Measurements from ENCODE around the gene DDX19B.
"Not testable (repeated sequence)": the region's sequence is repeated elsewhere in the genome, so short reads cannot be mapped to it uniquely, and the experiment has no call there.

The DDX19B gene

DNA sequence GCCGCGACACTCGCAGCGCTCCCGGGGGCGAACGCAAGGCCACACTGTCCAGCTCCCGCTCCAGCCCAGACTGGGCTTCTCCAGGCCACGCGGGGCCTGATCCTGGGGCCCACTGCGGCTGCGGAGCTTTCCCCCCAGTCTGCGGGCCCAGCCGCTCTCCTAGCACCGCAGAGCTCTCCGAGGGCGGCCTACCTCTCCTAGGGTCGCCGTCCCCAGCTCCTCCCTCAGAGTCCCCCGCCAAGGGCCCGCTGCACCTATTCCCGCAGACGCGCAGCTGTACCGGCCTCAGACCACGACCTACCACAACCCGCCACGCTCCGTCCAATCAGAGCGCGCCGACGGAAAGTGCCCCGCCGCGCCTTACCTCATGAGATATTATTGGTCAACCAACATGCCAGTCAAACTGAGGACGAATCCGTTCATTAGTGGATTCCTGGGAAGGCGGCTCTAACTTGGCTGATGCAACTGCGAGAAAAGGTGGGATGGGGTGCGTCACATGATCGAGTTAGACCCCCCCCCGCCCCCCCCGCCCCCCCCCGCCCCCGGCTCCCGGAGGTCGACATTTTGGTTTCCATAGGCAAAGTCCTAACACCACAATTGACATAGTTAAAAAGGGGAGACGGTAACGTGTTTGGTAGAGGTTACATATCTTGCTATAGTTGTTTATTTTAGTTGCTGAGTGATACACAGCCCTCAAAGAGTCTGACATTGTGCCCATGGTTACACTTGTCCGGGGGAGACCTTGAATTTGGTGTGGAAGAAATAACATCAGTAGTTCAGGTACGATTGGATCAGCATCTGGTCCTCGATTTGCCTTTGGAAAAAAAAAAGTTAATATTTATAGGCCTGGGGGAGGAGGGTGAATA, 9.5 kb upstream of the DDX19B start, which contains the start of gene AARS1:
Gene AARS1, minus strand, starts transcription at position 278 of the 866 bp plus-strand sequence. CDS start 6,743 bp downstream, outside the sequence.
- DNase-seq: peak; percentile 98

DNA sequence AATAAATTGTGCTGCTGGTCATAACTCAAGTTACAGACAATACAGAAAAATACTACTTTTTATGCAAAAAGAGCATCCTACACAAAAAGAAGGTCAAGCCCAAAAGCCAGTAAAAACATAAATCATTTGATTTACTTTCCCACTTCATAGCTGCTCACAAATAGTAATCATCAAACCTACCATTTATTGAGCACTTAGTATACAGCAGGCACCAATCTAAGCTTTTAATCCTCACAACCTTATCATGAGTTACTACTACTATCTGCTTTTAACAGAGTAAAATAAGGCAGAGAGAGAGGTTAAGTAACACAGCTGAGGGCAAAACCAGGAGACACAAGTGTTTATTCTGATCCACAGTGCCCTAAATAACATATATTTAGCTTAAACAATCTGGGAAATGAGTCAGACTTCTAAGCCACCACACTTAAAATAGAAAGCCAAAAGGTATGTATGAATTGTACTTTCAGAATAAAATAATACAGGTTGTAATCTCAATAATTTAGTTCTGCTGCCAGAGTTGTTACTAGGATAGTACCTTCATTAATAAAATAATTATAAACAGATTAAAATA, 8.0 kb upstream of the DDX19B start:
- DNase-seq: no peak

DNA sequence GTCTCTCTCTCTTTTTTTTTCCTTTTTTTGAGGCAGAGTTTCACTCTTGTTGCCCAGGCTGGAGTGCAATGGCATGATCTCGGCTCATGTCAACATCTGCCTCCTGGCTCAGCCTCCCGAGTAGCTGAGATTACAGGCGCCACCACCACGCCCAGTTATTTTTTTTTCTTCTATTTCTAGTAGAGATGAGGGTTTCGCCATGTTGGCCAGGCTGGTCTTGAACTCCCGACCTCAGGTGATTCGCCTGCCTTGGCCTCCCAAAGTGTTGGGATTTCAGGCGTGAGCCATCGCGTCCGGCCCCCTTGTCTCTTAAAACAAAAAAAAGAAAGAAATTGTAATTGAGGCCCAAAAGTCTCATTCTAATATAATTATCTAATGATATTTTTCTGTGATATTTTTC, 6.8 kb upstream of the DDX19B start:
- DNase-seq: not testable (repeated sequence)

DNA sequence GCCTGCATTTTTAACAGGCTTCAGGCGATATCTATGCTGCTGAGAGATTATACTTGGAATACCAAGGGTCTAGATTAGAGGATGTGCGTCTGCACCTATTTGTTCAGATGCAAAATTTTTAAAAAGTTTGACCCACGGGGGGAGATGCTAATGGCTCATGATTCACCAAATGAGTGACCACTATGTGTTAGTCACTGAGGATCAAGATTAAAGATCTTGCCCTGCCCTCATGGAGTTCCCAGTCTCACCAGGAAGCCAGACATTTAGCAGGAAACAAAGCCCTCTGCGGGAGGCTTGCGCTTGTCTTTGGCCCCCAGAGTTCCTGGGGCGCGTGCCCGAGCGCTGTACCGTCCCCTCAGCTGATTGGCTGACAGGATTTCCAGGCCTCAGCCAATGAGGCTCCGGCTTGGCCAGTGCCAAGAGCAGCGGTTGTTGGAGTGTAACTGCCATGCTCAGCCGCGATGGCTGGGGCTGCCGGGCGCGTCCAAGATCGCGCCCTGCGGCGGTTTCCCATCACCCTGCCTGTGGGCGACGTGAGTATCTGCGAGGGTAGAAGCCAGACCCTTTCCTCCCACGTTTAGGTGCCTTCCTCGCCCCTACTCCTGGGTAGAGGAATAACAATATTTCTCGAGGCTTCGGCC, 4.5 kb upstream of the DDX19B start:
- DNase-seq: no peak

DNA sequence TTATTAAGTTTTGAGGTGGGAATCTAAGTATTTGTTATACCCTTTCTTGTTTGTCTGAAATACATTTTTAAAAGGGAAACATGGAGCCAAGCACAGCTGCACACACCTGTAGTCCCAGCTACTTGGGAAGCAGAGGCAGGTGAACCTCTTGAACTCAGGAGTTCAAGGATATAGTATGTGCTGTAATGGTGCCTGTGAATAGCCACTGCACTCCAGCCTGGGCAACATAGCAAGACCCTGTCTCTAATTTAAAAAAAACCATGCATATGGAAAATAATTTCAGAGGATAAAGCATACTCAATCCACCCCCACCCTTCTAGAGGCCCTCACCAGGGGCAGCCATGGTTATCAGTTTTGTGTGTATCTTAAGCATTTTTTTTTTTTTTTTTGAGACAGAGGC, 3.4 kb upstream of the DDX19B start:
- DNase-seq: no peak

DNA sequence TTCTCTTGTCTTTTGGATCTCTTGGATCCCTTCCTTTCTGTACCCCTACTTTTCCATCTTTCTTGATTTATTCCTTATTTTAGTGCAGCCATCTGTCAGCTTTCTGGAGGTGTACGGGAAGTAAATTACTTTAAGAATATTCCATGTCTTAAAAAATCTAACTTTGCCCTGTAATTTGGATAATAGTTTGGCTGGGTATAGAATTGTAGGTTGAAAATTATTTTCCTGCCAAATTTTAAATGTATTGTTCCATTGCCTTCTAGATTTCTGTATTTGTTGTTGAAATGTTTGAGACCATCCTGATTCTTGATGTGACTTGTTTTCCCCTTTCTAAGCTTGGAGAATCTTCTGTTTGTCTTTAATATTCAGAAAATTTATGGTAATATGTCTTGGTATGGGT, 2.1 kb downstream of the DDX19B start:
- DNase-seq: no peak

DNA sequence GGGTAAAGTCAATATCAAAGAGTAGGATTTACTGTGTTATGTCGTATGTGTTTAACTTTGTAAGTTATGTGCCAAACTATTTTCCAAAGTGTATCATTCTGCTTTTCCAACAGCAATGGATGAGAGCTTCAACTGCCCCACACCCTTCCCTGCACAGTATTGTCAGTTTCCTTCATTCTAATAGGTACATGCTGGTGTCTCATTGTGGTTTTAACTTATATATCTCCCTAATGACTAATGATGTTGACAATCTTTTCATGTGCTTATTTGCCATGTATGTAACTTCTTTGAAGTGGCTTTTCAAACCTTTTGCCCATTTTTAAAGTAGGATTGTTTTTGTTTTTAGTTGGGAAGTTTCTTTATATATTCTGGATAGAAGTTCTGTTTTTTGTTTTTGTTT, 3.8 kb downstream of the DDX19B start:
- no peak for DNase-seq

DNA sequence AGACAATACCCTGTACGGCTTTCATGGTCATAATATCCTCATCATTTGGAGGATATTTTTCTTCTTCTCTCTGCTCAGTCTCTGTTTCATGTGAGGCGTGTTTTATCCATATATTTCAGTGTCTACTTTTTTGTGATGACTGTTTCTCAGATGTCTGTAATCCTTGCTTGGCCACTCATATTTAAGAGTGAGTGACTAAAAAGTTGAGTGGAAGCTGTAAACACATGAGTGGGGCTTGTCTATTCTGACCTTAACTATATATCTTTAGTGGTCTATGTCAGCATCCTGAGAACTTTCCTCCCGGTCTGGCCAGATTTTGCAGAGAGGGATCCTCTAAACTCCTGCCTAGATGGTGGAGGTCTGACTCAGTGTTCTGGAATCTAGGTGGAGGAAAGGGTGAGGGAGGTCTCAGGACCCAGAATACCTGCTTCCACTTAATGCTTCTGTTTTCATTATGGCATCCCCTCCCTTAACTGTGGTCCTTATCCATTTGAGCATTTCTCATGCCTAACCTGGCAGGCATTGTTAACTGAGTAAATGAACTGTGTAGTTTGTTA, 6.0 kb downstream of the DDX19B start:
- DNase-seq: no peak

DNA sequence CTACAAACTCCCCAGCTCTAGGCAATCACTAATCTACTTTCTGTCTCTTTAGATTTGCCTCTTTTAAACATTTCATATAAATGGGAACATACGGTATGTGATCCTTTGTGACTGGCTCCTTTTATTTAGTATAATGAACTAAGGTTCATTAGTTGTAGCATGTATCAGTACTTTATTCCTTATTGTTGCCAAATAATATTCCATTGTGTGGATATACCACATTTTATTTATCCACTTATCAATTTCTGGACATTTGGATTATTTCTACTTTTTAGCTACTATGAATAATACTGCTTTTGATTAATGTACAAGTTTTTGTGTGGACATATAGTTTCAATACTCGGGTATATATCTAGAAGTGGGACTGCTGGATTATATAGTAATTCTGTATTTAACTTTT, 7.9 kb downstream of the DDX19B start:
- DNase-seq: no peak

DNA sequence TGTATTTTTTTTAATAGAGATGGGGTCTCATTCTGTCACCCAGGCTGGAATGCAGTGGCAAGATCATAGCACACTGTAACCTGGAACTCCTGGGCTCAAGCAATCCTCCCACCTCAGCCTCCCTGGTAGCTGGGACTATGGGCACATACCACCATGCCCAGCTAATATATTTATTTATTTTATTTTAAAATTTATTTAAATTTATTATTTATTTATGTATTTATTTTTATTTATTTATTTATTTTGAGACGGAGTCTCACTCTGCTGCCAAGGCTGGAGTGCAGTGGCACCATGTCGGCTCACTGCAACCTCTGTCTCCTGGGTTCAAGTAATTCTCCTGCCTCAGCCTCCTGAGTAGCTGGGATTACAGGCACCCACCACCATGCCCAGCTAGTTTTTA, 8.7 kb downstream of the DDX19B start:
- not testable (repeated sequence) for DNase-seq

DNA sequence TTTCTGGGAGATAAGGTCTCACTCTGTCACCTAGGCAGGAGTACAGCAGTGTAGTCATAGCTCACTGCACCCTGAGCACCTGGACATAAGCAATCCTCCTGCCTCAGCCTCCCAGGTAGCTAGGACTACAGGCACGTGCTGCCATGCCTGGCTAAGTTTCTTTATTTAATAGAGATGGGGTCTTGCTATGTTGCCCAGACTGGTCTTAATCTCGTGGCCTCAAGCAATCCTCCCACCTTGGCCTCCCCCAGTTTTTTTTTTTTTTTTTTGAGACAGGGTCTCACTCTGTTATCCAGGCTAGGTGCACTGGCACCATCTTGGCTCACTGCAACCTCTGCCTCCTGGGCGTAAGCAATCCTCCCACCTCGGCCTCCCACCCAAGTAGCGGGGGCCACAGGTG, 21.1 kb downstream of the DDX19B start:
- DNase-seq: no peak

DNA sequence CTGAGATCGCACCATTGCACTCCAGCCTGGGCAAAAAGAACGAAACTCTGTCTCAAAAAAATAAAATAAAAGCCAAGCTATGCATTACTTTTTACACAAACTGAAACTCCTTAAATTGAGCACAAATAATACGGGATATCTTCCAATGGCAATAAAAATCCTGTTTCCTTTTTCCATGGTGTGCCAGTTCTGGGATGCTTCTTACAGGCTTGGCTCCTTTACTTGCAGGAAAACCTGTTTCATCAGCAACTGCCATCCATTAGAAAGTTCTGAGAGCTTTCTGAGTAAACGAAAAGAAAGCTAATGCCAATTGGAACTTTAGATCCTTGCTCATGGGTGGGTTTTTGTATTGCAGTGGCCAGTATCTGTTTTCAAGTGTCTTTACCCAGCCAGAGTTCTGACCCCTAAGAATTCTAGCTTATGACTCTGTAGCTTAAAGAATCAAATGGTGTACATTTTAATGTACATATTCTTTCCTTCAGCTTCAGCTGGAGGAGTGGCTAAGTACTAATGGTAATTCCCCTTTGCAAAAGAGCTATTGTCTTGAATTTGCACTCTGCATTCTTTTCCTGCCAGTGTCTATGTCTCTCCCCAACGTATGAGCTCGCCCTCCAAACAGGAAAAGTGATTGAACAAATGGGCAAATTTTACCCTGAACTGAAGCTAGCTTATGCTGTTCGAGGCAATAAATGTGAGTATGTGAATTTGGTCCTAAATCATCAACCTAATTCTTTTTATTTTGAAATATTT, 26.2 kb downstream of the DDX19B start:
- no peak for DNase-seq

DNA sequence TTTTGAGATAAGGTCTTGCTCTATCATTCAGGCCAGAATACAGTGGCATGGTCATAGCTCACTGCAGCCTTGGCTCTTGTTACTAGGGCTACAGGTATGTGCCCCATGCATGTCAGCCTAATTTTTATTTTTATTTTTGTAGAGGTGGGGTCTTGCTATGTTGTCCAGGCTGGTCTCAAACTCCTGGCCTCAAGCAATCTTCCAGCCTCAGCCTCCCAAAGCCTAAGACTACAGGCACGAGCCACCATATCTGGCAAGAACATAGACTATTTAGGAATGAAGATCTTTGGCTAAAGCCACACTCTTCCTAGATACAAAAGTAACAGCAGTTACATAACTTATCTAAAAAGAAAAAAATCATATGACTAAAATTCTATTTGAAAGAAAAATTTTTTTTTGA, 32.1 kb downstream of the DDX19B start:
- DNase-seq: no peak

DNA sequence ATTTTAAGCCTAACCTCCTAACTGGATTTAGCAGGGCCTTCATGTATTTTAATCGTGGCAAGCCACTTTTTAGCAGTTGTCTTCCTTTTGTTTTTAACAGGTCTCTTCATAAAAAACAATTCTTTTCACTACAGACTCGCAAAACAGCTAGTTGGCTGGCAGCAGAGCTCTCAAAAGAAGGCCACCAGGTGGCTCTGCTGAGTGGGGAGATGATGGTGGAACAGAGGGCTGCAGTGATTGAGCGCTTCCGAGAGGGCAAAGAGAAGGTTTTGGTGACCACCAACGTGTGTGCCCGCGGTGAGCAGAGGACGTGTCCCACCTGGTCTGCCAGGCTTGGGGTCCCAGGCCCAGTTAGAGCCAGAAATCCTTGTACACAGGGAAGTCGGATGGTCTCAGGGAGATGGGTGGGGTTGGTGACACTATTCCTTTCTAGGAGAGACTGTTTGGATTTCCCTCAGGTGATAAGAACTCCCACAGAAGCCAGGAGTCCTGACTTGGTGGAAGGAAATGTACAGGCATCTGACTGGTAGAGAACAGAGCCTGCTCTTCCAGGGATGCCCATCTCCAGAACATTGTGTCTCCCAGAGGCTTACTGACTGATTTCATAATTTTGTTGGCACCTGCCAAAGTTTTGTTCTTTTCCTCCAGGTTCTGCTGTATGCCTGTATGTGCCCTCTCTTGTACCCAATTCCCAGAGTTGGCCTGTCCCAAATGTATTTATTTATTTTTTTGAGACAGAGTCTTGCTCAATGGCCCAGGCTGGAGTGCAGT, 32.8 kb downstream of the DDX19B start:
- no peak for DNase-seq

DNA sequence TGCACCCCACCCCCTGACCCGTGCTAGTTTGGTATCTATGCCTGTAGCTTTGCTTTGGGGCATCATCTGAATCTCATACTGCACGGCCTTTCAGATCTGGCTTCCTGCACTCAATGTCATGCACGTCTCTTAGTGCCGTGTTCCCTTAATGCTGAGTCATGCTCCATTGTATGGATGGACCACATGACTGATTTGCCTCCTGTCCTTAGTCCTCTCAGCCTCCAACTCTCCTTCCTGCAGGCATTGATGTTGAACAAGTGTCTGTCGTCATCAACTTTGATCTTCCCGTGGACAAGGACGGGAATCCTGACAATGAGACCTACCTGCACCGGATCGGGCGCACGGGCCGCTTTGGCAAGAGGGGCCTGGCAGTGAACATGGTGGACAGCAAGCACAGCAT, 33.7 kb downstream of the DDX19B start:
- not testable (repeated sequence) for DNase-seq

DNA sequence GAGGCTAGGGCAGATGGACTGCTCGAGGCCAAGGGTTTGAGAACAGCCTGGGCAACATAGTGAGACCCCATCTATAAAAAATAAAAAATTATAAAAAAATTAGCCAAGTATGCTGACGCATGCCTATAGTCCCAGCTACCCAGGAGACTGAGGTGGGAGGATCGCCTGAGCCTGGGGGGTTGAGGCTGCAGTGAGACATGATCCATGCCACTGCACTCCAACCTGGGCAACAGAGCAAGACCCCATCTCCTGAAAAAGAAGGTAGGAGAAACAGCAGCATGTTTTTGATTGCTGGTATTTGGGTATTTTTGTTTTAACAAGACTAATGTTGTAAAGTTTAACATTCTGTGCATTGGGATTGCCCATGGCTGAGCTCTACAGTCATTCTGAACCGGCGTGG, 38.8 kb downstream of the DDX19B start:
- no peak for DNase-seq

DNA sequence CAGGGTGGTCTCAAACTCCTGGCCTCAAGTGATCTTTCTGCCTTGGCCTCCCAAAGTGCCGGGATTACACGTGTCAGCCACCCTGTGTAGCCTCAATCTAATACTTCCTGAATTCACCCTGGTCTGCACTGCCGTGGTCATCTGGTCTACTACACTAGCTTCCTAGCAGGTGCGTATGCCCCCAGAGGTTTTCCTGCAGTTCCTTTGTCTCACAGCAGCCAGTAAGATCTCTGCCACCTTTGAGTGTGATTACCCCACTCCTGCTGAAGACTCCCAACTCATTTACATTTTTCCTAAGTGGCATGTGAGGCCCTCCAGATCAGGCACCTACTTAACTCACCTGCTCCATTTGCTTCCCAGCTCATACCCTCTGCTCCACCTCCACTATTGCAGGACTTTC, 42.6 kb downstream of the DDX19B start:
- DNase-seq: no peak

DNA sequence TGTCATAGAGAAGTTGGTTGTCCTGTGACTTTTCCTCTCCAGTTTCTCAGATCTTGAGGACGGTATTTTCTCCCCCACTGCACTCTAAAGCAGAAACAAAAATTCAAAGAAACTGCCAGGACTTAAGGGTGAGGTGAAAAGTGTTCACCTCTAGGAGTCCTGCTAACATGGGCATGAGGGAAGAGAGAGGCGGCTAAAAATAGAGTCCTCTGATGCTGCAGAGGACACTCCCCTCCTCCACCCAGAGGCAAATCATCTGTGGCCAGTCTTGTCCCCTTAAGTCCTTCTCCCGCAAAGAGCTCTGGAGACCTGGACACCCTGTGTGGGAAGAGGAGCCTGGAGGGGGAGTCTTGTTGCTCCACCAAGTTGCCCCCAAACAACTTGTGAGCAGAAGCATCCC, 43.0 kb downstream of the DDX19B start:
- no peak for DNase-seq

DNA sequence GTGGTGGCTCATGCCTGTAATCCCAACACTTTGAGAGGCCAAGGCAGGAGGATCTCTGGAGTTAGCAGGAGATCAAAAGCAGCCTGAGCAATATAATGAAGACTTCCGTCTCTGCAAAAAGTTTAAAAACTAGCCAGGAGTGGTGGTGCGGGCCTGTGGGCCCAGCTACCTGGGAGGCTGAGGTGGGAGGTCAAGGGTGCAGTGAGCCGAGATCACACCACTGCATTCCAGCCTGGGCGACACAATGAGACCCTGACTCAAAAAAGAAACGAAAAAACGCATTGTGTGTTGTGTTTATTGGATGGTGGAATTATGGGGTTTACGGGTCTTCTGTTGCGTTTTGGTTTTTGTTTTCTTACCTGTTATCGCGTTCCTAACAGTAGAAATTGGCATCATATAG, 46.9 kb downstream of the DDX19B start:
- no peak for DNase-seq

DNA sequence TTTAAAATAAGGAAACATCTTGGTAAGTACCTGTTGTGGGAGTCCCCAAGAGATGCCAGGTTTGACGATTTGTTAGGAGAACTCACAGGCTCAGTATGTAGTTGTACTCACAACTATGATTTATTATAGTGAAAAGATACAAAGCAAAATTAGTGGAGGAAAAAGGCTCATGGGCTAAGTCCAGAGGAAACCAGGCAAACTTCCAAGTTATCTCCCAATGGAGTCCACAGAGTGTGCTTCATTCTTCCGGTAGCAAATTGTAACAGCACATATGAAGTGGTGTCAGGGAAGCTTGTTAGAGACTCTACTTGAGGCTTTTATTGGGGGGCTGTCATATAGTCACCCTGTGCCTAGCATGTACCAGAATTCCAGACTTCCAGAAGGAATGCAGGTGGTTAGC, 50.0 kb downstream of the DDX19B start:
- DNase-seq: no peak

DNA sequence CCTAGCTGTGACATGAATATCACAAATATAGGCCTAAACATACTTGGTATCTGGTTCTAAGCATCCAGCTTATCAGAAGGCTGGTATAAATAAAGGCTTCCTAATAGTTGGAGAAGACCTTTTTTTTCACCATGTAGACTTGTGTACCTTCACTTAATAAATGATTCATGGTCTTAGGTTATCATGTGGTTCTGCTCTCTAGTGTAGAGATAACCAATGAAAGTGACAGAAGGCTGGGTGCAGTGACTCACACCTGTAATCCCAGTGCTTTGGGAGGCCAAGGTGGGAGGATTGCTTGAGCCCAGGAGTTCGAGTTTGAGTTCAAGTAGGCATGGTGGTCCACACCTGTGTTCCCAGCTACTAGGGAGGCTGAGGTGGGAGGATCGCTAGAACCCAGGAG, 50.8 kb downstream of the DDX19B start:
- DNase-seq: no peak

DNA sequence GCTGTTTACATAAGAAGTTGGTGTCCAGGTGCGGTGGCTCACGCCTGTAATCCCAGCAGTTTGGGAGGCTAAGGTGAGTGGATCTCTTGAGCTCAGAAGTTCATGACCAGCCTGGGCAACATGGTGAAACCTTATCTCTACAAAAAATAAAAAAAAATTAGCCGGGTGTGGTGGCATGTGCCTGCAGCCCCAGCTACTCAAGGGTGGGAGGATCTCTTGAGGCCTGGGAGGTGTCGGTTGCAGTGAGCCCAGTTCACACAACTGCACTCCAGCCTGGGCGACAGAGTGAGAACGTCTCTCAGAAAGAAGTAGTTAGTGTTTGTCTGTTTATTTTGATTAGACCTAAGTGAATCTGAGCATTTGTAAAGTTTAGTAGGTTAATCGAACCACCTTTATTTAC, 60.6 kb downstream of the DDX19B start:
- DNase-seq: no peak

All from inflammatory macrophage treated with lipopolysaccharide for 4 hours (primary cell).